Suppressor macrophage (primary cell): Measurements from ENCODE around the gene PNPLA7.
A peak's percentile ranks its signal among the peaks of the same experiment; 100 is the strongest.
"Not testable (repeated sequence)": the region's sequence is repeated elsewhere in the genome, so short reads cannot be mapped to it uniquely, and the experiment has no call there.

Experiments used
- DNase-seq, 4 experiments: peaks; one replicate each; pipeline ENCODE4 v3.0.0-alpha.2; 2020 to 2022

The PNPLA7 gene

GRCh38 chr9:137513136-137513535 is 37.1 kb downstream of the PNPLA7 start:
- DNase-seq: not testable (repeated sequence)

DNA sequence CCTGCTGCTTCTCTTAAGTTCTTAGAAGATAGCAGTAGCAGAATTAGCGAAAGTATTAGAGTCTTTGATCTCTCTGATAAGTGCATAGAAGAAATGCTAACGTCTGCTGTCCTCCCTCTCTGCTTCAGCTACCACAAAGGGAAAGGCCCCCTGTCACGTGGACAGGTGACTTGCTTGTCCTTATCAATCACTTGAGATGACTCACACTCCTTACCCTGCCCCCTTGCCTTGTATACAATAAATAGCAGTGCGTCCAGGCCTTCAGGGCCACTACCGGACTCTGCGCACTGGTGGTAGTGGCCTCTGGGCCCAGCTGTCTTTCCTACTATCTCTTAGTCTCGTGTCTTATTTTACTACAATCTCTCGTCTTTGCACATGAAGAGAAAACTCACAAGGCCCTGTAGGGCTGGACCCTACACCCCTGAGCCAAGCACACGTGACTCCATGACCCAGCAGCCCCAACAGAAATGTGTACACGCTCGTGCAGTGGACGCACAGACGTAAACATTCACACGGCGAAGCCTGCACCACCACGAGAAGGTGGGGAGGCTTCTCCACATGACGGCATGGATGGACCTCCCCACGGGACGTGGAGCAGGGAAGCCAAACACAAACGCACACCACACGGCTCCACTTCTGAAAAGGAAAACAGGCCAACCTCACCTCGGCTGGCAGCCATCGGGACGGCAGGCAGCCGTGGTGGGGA is 38.3 kb downstream of the PNPLA7 start:
- no peak for DNase-seq

DNA sequence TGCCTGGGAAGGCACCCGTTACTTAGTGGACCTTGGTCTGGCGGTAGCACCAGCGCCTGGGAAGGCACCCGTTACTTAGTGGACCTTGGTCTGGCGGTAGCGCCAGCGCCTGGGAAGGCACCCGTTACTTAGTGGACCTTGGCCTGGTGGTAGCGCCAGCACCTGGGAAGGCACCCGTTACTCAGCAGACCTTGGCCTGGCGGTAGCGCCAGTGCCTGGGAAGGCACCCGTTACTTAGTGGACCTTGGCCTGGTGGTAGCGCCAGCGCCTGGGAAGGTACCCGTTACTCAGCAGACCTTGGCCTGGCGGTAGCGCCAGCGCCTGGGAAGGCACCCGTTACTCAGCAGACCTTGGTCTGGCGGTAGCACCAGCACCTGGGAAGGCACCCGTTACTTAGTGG is 39.1 kb downstream of the PNPLA7 start:
- DNase-seq: not testable (repeated sequence)

GRCh38 chr9:137509198-137509597 is 41.0 kb downstream of the PNPLA7 start:
- no peak for DNase-seq

GRCh38 chr9:137506702-137507171 is 43.5 kb downstream of the PNPLA7 start:
- DNase-seq: no peak

GRCh38 chr9:137506274-137506673 is 43.9 kb downstream of the PNPLA7 start:
- DNase-seq: peak in 1 of 4 experiments; percentile 1

DNA sequence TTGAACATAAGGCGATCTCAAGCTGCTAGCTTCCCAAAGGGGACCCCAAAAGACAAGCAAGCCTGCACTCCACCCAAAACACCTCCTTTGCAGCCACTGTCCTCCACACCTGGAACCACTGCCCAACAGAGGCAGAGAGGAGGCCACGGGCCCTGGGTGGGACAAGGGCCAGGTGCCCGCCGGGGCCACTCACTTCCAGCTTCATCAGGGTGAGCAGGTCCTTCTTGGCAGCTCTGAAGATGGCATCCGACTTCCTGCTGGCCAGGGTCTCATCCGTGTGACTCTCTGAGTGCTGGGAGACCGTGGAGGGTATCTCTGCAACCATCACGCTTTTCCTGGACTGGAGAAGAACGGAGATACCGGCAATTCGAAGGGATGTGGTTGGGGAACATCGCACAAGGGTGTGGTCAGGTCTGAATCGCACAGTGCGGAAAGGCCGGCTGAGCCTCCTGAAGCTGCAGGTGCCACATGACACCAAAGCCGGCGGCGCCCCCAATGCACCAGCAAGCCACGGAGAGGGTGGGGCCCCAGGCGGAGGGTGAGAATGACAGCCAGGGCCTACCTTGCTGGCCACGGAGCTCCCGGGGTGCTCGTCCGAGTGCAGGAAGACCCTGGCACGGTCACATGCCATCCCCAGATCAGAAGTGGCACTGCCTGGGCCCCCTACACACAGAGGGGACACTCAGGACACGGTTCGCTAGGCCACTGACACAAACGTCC is 44.6 kb downstream of the PNPLA7 start:
- no peak for DNase-seq

GRCh38 chr9:137504432-137504777 is 45.8 kb downstream of the PNPLA7 start:
- DNase-seq: no peak

- no peak for DNase-seq
Measured at GRCh38 chr9:137502008-137502911, 47.9 kb downstream of the PNPLA7 start.

DNA sequence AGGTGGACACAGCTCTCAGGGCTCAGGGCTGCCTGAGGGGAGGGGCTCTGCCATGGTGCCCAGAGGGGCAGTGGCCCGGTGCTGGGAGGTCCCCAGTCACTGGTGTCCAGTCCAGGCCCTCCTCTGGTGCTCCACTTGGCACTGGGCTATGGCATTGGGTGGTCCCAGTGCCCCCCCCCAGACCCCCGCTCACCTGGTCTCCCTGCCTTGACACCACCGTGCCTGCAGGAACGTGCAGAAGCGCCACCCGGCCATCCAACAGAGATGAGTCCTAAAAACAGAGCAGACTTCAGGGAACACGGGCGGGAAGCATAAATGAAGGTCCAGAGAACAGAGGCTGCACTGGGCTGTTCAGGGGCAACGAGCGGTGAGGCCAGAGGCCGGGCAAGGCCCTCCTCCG is 48.7 kb downstream of the PNPLA7 start:
- no peak for DNase-seq

GRCh38 chr9:137500666-137501397 is 49.4 kb downstream of the PNPLA7 start:
- no peak for DNase-seq

- no peak for DNase-seq
Measured at GRCh38 chr9:137499858-137500661, 50.1 kb downstream of the PNPLA7 start.

DNA sequence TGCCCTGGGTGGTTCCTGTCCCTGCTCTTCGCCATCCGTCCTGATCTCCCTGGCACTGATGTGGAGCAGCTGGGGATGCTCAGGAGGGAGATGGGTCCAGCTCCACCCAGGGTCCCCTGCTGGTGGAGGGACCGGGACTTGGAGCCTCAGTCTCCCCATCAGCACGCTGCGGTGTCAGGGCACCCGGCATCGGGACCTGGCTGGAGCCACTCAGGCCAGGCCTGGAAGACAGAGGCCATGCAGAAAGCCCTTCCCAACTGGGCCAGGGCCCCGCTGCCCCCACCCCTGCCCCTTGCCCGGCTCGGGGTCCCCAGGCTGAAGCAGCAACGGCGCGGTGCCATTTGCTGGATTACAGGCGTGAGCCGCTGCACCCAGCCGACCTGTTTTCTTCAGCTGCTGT is 50.8 kb downstream of the PNPLA7 start:
- DNase-seq: no peak

DNA sequence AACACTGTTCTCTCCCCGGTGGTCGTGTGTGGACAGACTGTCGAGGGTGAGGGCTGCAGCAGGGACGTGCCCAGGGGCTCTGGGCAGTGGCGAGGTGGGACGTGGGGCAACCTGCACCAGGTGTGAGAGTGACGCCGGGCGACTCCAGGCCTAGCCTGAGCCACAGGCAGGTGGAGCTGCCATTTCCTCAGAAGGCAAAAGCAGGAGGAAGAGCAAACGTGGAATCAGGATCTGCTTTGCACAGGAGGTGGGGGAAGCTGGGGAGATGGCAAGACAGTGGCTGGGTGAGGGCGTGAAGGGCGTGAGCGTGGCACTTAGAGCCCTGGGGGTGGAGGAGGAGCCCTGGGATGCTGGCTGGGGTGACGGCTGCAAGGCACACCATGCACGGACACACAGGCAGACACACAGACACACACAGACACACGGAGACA is 51.5 kb downstream of the PNPLA7 start:
- DNase-seq: no peak

- DNase-seq: no peak
Measured at GRCh38 chr9:137497921-137498719, 52.1 kb downstream of the PNPLA7 start.

GRCh38 chr9:137496601-137497375 is 53.4 kb downstream of the PNPLA7 start:
- no peak for DNase-seq

DNA sequence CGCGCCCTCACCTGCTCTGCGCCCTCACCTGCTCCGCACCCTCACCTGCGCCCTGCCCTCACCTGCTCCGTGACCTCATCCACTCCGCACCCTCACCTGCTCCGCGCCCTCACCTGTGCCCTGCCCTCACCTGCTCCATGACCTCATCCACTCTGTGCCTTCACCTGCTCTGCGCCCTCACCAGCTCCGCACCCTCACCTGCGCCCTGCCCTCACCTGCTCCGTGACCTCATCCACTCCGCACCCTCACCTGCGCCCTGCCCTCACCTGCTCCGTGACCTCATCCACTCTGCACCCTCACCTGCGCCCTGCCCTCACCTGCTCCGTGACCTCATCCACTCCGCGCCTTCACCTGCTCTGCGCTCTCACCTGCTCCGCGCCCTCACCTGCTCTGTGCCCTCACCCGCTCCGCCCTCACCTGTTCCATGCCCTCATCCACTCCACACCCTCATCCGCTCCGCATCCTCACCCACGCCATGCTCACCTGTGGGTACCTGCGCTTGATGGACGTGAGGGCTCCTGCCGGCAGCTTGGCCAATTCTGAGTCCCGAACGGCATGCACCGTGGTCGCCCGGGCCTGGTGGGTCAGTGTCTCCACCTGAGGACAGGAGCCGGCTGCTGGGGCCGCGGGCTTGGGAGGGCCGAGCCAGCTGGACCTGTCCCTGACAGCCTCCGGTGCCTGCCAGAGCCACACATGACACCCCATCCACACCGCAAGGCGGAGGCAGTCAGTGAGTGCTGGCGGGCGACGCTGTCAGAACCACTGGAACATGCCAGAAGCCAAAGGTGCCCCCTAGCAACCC is 55.5 kb downstream of the PNPLA7 start:
- DNase-seq: no peak

- peak; percentile 60 to 87 (median 80) for DNase-seq
Measured at GRCh38 chr9:137494104-137494544, 56.1 kb downstream of the PNPLA7 start.
